ENCODE results near the gene PTMA. TPM values are rescaled to one million over a fixed set of nuclear protein-coding genes. Genes with fewer than 3 reads are reported as not detected.

Gene PTMA
- total and polyA plus RNA-seq, 2 of the 4 experiments (the other 2 are of a cell fraction) = 380 to 742 TPM

DNA sequence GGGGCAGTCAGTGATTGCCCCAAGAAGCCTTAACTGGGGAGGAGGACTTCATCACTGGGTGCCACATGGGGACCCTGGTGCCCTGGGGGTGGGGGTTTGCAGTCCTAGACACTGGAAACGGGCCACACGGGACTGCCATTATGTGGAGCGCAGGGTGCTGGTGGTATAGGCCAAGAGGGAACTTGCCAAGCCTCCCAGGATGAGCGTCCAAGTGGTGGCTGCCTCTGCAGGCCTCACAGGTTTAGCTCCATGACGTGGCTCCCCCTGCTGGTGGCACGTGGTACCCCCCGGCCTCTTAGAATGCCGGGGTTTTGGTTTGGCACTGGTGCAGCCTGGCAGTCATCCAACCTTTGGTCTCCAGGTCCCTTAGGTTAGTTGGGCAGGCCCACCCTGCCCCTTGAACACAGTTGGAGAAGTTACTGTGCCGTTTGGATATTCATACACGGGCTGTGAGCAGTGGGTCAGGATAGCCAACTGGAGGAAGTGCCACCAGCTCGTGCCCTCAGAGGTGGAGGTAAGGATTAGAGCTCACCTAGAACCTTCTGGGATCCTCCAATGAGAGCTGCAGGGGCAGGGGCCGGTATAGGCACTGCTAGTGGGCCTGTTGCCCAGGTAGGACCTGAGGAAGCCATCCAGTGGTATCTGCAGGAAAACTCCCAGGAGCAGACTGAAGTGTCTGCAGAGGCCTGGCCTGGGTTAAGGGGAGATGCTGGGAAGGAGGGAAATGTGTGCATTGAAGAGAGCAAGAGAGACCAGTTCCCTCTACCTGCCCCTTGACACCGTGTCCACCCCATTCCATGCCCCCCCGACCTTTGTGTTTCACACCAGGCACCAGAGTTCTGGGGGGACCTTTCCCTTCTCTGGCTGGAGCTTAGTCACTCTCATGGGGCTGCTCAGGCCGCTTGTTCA lies 5.7 kb downstream of the PTMA start (continued):
- TF ChIP-seq CHD1 (IDR thresholded peaks at IDR 0.05; ENCODE audit: low read depth, low read length) = no peak
- peak; percentile 25; the same call in 1 of the 2 replicates for TF ChIP-seq BHLHE40 (IDR thresholded peaks at IDR 0.05; ENCODE audit: low read depth, low read length)
- no peak for TF ChIP-seq MAFK (IDR thresholded peaks at IDR 0.05; ENCODE audit: low read depth, low read length)

All from IMR-90 (cell line).